GF-D8 (cell line): ENCODE measurements around the gene HINT2.
A peak's percentile ranks its signal among the peaks of the same experiment; 100 is the strongest.

ENCODE experiments used
- DNase-seq: peaks from one replicate; lab custom pipeline; 2025; lab: John Stamatoyannopoulos, UW

Gene HINT2

DNA sequence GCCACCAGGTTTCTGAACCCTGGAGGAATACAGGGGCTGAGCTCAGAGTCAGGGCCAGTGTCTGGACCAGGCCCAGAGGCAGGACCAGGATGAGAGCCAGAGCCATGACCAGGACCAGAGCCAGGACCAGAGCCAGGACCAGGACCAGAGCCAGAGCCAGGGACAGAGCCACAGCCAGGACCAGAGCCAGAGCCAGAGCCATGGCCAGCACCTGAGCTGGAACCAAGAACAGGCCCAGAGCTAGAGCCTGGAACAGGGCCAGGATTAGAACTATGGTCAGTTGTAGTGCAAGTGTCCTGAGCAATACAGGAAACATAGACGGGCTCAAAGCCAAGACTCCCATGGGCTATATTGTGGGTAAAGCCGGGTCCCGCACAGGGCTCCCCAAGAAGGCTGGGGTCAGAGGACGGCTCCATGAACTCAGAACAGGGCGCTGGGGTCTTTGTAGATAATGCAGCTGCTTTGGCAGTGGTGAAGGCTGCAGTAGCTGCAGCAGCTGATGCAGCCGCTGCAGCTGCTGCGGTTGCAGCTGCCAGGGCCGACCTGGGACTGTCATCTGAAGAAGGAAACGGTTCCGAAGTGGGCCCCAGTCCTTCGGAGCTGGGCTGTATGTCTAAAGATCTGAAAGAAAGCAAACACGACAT, 3.3 kb downstream of the HINT2 start:
- DNase-seq: no peak

DNA sequence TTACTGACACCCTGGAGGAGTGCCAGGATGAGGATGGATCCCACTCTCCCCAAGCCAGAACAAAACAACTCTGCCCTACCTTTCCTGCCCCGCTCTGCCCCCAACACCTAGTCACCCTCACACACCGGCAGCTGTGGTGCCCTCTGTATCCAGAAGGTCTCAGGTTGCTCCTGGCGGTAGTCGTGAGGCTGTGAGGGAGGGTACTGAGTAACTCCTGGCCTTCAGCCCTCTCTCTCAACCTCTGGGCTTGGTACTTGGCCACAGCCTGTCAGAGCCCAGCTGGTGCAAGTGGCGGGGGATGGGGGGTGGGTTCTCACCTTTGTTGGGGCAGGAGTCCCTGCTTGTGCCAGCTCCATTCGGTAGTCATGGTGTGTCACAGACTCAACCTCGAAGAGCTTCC, 4.7 kb downstream of the HINT2 start:
- DNase-seq: no peak

DNA sequence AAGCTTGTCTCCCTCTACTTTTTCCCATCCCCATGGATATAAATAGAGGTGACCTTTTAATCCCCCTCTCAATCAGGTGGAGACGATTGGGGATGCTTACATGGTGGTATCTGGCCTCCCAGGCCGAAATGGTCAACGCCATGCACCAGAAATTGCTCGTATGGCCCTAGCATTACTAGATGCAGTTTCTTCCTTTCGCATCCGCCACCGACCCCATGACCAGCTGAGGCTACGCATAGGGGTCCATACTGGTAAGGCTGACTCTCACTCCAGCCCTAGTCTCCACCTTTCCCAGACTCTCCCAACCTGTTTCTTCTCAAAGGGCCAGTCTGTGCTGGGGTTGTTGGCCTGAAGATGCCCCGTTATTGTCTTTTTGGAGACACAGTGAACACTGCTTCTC, 6.4 kb downstream of the HINT2 start:
- no peak for DNase-seq

DNA sequence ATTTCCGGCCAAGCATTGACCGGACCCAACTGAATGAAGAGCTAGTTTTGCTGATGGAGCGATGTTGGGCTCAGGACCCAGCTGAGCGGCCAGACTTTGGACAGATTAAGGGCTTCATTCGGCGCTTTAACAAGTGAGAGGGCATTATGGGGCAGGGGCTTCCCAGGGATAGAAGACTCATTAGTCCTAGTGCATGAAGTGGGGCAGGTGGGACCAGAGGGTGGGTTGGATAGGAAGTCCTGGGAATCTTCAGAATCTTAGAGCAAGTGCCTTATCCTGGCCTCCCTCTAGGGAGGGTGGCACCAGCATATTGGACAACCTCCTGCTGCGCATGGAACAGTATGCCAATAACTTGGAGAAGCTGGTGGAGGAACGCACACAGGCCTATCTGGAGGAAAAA, 8.7 kb downstream of the HINT2 start:
- DNase-seq: no peak

DNA sequence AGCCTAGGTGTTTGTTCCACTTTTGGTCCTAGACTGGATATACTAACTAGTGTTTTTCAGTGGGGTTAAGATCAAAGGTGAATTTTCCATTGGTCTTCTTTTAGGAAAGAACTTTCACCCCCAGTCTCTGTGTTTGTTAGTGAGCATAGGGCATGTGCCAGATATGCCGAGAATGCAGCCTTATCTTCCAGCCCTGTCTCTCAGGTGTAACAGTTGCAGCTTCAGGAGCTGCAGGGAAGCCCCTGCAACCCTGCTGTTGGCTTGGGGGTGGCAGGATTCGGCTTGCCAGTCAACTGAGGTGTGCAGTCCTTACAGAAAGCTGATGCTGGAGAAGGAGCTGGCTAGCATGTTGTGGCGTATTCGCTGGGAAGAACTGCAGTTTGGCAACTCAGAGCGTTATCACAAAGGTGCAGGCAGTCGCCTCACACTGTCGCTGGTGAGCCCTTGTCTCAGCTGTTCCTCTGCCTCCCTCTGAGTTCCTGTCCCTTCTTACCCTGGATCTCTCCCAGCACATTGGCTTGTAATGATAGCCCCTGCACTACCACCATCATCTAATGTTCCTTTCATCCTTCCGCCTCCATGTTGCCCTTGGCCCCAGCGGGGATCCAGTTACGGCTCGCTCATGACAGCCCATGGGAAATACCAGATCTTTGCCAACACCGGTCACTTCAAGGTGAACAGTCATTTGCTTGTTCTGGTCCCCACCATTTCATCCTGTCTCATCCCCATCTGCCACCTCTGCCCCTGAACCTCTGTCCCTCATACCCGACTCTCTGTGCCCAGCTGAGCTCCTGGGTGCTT, 13.3 kb downstream of the HINT2 start:
- no peak for DNase-seq

DNA sequence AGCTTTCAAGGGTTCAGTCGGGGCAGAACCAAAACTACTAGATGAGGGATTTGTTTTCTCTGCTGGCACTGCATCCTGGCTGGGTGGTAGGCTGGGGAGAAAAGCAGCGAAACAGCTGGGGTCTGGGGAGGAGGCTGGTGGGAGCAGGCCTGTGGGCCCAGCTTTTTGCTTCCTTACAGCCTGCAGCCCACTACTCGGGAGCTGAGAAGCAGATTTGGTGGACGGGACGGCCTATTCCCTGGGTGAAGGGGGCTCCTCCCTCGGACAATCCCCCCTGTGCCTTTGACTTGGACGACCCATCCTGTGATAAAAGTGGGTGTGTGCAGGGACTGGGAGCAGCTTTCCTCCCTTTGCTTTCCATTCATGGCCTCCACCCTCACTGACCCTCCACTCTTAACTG, 14.3 kb downstream of the HINT2 start:
- DNase-seq: no peak

DNA sequence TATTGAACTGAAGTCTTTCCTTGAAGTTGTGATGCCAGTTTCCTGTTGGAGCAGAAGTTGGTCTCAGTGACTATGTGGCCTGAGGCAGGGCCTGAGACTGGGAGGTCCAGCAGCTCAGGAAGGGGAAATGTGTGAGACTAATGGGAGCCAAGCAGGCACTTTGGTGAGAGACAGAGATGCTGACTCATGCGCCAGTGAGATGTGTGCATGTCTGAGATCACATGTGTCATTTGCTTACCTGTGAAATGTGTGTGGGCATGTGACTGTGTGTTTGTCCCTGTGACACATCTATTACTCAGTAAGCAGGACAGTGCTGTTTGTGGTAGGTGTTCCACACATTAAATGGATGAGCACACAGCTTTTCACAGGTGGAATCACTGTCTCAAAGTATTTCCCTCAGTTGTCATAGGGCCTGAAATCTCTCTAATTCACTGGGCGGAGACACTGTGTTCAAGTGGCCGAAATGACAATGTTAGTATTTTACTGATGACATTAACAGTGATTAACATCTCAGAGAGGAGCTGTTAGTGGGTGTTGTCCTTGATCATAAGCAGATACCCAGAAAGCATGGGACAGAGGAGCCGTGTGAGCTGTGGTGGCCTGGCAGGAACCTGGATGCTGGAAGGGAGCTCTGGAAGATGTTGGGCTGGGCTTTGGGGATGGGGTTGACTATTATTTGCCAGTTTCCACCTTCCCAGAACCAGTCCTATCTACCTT, 16.0 kb downstream of the HINT2 start:
- DNase-seq: no peak

DNA sequence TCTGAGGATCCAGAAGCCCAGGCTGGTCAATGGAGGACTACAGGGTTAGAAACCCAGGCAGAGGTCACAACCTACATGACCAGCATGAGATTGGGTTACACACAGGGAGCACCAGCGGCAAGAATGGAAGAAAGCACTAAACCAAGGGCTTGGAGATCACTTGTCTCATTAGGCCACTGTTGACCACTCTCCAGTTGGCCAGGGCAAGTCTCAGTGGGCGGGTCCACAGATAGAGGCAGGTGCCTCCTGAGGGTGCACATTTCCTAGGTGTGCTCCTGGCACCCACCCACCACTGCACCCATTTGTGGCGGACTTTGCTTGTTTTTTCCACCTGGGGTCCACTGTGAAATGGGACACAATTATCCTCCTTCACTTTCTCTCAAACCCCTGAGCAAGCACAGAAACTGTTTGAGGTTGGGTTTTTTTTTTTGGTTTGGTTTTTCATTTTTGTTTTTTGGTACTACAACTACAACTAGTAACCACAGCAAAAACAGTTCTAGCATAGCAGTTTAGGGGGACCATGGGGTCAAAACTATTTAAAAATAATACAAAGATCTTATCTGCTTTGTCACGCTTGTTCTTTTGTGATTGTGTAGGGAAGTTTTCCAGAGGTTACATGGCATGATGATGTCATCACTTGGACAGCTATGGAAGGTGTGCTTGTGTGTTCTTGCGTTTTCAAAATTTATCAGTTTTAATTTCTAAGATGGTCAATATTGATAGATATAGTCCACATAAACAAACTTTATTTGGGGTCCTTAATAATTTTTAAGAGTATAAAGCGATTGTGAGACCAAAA, 17.3 kb downstream of the HINT2 start:
- DNase-seq: no peak

DNA sequence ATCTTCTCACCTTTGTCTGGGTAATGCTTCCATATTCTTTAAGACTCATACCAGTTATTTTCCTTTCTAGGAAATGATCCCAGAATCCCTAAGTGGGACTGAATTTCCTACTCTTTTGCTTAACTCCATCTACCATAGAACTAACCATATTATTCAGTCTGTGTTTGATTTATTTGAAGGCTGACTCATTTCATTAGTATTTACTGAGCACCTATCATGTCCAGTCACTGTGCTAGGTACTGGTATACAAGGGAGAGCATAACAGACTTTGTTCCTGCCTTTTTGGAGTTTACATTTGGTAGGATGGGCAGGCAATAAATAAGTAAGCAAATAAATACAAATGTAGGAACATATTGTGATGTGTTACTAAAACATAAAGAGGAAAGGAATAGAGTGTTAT, 19.1 kb downstream of the HINT2 start:
- no peak for DNase-seq

DNA sequence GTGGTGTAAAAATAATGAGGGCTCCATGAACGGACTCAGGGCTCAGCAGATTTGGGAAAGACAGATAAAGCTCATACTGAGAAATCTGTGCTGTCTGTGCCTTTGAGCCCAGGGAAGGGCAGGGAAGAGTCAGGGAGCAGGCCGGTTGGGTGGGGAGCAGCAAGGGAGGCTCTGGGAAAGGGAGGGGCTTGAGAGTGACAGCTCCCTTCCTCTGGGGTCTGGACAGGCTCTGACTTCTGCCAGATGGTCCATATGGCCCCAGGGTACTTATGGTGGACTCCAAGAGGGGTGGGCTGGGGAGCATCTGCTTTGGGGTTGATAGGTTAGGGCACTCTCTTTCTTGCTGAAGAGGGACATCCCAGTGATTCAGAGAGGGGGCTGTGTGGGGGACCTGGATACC, 21.4 kb downstream of the HINT2 start:
- no peak for DNase-seq

DNA sequence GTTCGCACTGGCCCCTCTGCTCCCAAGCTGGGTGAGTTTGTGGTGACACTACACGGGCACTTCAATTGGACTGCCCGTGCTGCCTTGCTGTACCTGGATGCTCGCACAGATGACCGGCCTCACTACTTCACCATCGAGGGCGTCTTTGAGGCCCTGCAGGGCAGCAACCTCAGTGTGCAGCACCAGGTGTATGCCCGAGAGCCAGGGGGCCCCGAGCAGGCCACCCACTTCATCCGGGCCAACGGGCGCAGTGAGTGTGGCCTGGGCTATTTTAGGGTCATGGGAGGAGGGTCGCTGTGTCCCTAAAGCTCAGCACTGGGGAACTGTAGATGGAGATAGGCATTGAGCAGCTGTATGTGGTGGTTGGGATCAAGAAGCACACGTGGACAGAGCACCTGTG, 22.0 kb downstream of the HINT2 start:
- no peak for DNase-seq

DNA sequence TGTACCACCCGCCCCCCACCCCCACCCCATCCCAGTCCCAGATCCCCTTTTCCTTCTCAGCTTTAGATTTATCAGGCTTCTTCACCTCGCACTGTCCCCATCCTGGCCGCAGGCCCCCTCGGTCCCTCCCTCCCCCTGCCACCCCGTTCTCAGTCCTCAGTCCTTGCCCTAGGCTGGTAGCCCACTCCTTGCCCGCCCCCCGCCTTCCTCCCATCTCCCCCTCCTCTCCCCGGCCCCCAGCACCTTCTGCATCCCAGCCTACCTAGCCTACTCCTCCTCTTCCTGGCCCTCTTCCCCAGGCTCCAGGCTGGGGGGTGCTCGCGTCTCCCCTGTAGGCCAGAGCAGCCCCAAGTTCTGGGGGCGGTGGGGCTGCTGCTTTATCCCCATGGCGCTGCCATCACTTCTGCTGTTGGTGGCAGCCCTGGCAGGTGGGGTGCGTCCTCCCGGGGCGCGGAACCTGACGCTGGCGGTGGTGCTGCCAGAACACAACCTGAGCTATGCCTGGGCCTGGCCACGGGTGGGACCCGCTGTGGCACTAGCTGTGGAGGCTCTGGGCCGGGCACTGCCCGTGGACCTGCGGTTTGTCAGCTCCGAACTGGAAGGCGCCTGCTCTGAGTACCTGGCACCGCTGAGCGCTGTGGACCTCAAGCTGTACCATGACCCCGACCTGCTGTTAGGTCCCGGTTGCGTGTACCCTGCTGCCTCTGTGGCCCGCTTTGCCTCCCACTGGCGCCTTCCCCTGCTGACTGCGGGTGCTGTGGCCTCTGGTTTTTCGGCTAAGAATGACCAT, 22.6 kb downstream of the HINT2 start:
- DNase-seq: no peak

DNA sequence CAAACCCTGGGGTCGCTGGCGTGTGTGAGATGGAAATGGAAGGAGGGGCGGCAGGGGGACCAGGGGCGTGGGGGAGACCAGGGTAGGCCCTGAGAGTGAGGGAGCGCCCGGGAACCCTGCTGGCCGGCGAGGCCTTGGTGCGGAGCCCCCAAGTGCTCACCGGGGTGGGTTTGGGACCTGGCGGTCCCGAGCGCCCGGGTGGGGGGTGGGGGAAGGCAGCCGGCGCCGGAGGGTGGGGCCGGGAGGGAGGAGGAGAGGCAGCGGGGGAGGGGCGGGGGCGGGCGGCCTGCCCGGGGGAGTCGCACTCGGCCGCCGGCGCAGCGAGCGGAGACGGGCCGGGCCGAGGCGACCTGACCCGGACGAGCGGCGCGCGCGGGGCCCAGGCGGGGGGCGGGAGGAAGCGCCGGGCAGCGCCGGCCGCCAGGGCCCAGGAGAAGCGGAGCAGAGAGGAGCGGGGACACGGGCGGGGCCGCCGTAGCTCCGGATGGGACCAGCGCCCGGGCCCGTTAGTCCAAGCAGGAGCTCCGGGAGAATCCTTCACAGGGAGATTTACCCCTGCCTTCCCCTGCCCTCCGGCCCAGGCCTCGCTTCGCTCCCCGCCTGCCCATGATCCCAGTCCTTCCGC, 23.4 kb downstream of the HINT2 start, which contains the start of gene NPR2:
TSS of gene NPR2 (plus strand) at position 295 of the 625 bp plus-strand sequence. CDS start 818 bp downstream, outside the sequence.
- no peak for DNase-seq

DNA sequence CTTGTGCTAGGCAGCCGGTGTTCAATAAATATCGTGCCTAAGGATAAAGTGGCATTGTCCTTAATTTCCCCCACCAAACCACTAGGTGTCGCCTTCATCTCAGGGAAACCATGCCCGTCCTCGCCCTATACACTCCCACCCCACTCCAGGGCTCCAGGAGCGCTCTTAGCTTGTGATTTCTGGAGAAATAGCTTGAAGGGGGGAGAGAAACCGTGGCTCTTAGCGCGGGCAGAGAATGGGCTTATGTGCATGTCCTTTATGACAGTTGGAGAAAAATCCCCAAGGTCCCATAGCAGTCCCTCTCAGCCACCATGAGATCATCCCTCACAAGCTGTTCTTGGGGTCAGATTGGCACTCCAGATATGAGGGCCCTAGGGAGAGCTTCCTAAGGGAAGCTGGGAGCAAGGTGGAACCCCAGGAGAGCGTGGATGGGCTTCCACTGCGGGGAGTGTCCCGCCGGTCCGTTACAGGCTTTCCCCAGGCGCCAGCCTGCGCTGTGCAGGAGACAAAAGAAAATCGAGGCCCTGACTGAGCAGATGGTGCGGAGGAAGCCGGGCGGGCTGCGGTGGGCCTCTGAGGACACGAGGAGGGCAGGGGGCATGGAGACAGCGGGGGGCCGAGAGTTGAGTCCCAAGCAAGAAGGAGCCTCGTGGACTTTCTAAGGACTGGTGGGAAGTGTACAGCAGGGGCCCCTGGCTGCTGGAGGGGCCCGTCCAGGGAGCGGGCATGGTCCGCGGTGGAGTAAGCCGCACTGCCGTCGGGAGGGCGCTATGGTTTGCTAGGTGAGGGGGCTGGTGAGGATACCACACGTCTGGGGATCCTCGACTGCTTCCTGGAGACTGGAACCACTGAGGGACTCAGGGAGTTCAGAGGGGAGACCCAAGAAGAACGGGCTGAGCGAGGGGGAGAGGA, 24.2 kb downstream of the HINT2 start:
- no peak for DNase-seq

DNA sequence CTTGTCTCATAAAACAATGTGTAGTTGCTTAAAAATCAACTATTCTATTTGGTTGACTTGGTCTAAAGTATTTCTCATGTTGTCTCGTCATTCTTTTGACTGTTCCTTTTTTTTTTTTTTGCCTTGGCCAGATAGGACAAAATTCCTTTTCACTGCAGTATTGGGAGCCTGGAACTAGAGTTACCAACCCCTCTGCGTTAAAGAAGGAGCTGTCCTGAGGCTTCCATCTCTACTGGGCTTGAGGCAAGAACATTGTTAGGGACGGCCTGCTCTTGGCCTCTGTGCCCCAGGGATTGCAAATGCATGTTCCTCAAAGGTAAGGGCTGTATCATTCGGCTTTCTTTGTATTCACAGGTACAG, 24.8 kb downstream of the HINT2 start:
- DNase-seq: no peak

DNA sequence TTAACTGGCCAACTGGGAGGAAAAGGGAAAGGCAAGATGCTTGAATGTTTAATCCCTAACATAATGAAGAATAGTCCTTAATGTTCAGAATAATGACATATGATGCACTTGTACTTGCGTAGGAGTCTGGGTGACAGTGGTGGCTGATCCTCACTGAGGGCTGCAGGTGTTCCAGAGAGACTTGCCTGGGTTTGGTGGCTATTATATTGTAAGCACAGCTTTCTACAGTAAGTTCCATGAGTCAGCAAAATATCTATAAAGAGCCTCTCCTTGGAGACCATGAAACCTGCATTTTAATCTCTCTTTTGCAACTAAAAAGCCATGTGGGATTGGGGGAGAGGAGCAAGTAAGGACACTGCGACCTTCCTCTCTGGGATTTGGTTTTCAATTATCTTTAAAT, 25.3 kb downstream of the HINT2 start:
- DNase-seq: no peak

DNA sequence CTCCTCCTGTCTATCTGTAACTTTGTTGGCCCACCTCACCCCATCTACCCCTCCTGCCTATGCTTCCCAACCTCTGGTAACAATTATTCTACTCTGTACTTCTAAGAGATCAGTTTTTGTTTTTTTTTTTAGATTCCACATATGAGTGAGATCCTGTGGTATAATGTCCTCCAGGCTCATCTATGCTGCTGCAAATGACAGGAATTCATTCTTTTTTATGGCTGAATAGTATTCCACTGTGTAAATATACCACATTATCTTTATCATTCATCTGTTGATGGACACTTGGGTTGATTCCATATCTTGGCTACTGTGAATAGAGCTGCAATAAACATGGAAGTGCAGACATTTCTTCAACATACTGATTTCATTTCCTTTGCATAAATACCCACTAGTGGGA, 31.4 kb downstream of the HINT2 start:
- DNase-seq: no peak

DNA sequence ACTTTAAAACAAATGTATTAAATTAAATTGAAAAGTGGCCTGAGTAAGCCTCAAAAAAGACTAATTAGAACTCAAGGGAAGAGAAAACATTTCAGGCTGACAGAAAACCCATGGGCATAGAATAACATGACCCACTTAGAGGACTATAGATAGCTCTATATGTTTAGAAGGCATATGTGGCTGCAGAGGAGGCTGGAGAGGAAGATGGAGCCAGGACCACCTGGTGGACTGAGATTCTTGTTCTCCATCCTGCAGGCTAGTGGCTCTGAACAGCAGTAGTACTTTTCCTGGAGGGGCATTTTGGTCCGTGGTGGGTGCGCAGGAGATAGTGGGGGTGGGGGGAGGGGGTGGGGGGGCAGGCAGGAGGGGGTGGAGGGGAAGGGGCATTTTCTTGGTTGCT, 33.8 kb downstream of the HINT2 start:
- DNase-seq: no peak

DNA sequence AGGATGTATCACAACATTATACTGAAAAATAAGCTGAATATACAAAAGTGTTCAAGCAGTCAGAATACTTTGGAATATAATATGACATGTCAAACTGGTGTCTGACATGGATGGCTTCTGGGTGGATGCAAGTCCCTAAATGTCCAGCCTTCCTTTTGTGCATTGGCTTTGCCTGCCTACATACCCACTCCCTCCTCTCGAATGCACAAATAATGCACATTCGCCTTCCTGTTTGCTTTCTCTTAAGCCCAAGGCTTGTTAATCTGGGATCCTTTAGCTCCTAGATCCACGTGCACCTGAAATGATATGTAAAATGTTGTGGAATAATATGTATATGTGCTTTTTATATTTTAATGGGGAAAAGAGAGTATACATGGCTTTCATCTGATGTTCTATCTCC, 36.3 kb downstream of the HINT2 start:
- no peak for DNase-seq

DNA sequence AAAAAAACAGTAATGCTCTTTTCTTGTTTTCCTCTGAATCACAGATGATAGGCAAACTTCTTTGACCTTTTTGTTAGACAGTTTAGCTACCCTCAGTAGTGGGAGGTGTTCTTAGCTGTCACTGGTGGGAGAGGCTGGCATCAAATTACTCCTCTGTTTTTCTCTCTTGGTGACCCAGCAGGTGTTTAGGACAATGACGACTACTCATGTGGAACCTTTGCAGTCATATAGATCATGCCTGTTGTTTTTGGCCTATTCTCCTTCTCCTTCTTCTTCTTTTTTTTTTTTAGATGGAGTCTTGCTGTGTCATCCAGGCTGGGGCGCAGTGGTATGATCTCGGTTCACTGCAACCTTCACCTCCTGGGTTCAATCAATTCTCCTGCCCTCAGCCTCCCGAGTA, 38.8 kb downstream of the HINT2 start:
- peak; percentile 57 for DNase-seq
